Spleen (tissue), 13 donors: ENCODE measurements around the gene C6orf62. TPM values are rescaled to one million over a fixed set of nuclear protein-coding genes. Genes with fewer than 3 reads are reported as not detected.
"Not testable (repeated sequence)": the region's sequence is repeated elsewhere in the genome, so short reads cannot be mapped to it uniquely, and the experiment has no call there.

Source experiments
- DNase-seq: peaks from one replicate; pipeline ENCODE4 v3.0.0-alpha.2; 2020
- H3K27ac ChIP-seq, 8 donors: fragments of 200-600 bp; sonication (generic) in 7 of 8; 1 replicate in 4 of 8; 2 replicates in 4 of 8; pipeline versions ENCODE4 v1.5.0 to v1.8.0; 2016 to 2021; ENCODE audit warnings: inconsistent platforms in 4 of 8, mild to moderate bottlenecking in 4 of 8, moderate library complexity in 1 of 8
- H3K27me3 ChIP-seq, 7 donors: fragments of 200-600 bp; sonication (generic) in 6 of 7; replicated peaks in 1 of 7; 1 replicate in 4 of 7; 2 replicates in 3 of 7; pipeline versions ENCODE4 v1.5.0 to v1.8.0; 2016 to 2021; ENCODE audit warnings: inconsistent platforms in 3 of 7, mild to moderate bottlenecking in 1 of 7
- H3K36me3 ChIP-seq, 6 donors: fragments of 200-600 bp; sonication (generic) in 5 of 6; 1 replicate in 4 of 6; 2 replicates in 2 of 6; pipeline versions ENCODE4 v1.5.0 to v1.8.0; 2016 to 2021; ENCODE audit warnings: inconsistent platforms in 2 of 6
- H3K4me1 ChIP-seq, 6 donors: fragments of 200-600 bp; sonication (generic) in 5 of 6; 1 replicate in 3 of 6; 2 replicates in 3 of 6; pipeline versions ENCODE4 v1.5.0 to v1.8.0; 2016 to 2021; ENCODE audit warnings: inconsistent platforms in 3 of 6
- H3K4me3 ChIP-seq, 8 donors: fragments of 200-600 bp; sonication (generic) in 7 of 8; 1 replicate in 4 of 8; 2 replicates in 4 of 8; pipeline versions ENCODE4 v1.5.0 to v1.8.0; 2016 to 2021; ENCODE audit warnings: inconsistent platforms in 4 of 8, mild to moderate bottlenecking in 4 of 8, moderate library complexity in 2 of 8
- H3K9me3 ChIP-seq, 8 donors: fragments of 200-600 bp; sonication (generic) in 7 of 8; 1 replicate in 4 of 8; 2 replicates in 4 of 8; pipeline versions ENCODE4 v1.5.0 to v1.8.0; 2016 to 2021; ENCODE audit warnings: inconsistent platforms in 4 of 8
- POLR2A ChIP-seq, 3 donors: fragments of 450-650 bp; IDR thresholded peaks; one replicate each; pipeline ENCODE4 v1.5.1; 2017; ENCODE audit warnings: antibody characterized with exemption in 3 of 3, mild to moderate bottlenecking in 1 of 3
- POLR2AphosphoS5 ChIP-seq, 3 donors: sonication (generic); formaldehyde crosslinking; IDR thresholded peaks; one replicate each; pipeline ENCODE4 v1.5.1; 2017; ENCODE audit warnings: antibody characterized with exemption in 3 of 3
- WGBS, 5 donors: extraction: QIAGEN DNeasy Blood & Tissue Kit in 3 of 5; methylation state at CpG; one replicate each; pipeline versions ENCODE4 v1.1.5 to v1.1.7; 2013 to 2018; 5-methylcytosine and 5-hydroxymethylcytosine counted together
- intact Hi-C: fragments of 100-400 bp; cut with DNase I; formaldehyde crosslinking; loops from one replicate; pipeline ENCODE4 v1.15.0; 2023; ENCODE audit warnings: low total_unique reads
- long read RNA-seq, 2 donors: transcript quantifications; one replicate each; lab custom pipeline, GENCODE V29; 2026
- polyA plus RNA-seq, 3 donors: library from polyadenylated mRNA; stranded (reverse); fragments of 200-250 nt; gene quantifications; one replicate each; pipeline ENCODE4 v1.2.1, GENCODE V29; 2013
- total RNA-seq, 7 donors: library from RNA; depleted of rRNA in 3 of 7; stranded (reverse); fragments of >200 nt in 3 of 7; fragmentation: NEBNext Ultra II Directional in 4 of 7; extraction: Animal tissue kit (Norgen Biotek cat#: 25700) in 4 of 7; gene quantifications; one replicate each; pipeline versions ENCODE4 v1.1.0 to v1.2.1, GENCODE V29; 2016 to 2021
- TF ChIP-seq, protein P1 (sequence below), 11 experiments: fragments of 200-600 bp in 7 of 11; fragments of 450-650 bp in 4 of 11; sonication (generic) in 4 of 11; IDR thresholded peaks in 8 of 11; conservative IDR thresholded peaks in 3 of 11; 1 replicate in 7 of 11; 2 replicates in 4 of 11; pipeline versions ENCODE4 v1.4.0 to v1.8.0; 2016 to 2021; ENCODE audit warnings: antibody characterized with exemption in 11 of 11, inconsistent platforms in 4 of 11, mild to moderate bottlenecking in 1 of 11
- donor health status: healthy with polysubstance abuse.
- donor health status: DM: no; HTN: no; CAD: no; lungs with moderate emphysema.
- donor health status: DM: no; HTN: no; CAD: no.
- donor health status: Bipolar disorder and iron deficiency.
- donor health status: healthy.
- donor health status: DM: no; HTN: no; CAD: no.
- donor health status: DM: yes; HTN: yes; CAD: no.

The C6orf62 gene
- 100 to 1,000 TPM; 129 to 193 (median 146) TPM for total RNA-seq
- 10 to 100 TPM; 75.5 to 87.3 (median 78.6) TPM for polyA plus RNA-seq
- long read RNA-seq, donor 1, full-length matches to known transcripts: 111 of 161 reads
- long read RNA-seq, donor 1, partial matches to known transcripts: 50 of 161 reads
- long read RNA-seq, donor 1, other reads (novel, unspliced or antisense): 0 of 161 reads
- long read RNA-seq, donor 2, full-length matches to known transcripts: 110 of 122 reads
- long read RNA-seq, donor 2, partial matches to known transcripts: 12 of 122 reads
- long read RNA-seq, donor 2, other reads (novel, unspliced or antisense): 0 of 122 reads

DNA sequence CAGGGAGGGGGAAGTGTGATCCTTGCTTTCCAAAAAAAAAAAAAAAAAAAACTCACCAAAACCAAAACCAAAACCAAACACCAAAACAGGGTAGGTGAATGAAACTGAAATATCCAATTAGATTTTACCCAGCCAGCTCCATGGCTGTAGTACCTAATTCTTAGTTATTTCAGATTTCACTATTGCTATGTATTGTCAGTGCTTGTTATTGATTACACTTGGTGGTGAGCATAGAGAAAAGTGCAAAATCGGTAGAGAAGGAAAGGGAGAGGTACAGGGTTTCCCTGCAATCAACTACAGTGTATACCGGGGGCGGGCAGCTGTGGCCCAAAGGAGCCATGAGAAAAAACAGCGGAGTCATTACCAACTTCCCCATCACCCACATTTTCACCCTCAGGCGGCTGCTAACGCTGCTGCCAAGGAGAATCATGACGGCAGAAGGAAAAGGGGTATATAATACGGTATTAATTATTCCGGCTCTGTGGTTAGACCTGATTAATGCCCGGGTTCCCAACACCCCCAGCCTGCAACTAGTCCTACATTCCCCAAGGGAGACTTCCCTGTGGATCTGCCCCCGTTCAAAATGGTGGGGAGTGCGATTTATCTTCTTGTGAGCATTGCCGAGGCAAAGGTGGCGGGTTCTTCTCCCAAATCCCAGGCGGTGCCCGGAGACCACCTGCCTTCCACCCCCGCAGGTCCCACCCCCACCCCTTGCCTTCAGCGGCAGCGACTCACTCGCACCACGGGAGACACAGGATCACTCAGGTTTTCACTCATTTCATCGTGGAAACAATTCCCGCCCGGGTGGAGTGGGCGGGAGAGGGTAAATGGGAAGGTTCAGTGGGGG, at the start of gene C6orf62:
Gene C6orf62, minus strand, starts transcription at position 30 of the 847 bp plus-strand sequence. CDS start 486 bp downstream, outside the sequence.
- peak within 1 kb of the TSS; percentile 49 to 83 (median 70) for H3K4me3 ChIP-seq
- no peaks in the 10 kb centered on the region for H3K27me3 ChIP-seq
- peaks cover 0 to 45% (median 25%) of the 10 kb centered on the region in 6 donors for H3K36me3 ChIP-seq
- peak within 1 kb of the TSS; percentile 98 to 100 (median 100) for H3K27ac ChIP-seq
- TF ChIP-seq, protein P1, sequence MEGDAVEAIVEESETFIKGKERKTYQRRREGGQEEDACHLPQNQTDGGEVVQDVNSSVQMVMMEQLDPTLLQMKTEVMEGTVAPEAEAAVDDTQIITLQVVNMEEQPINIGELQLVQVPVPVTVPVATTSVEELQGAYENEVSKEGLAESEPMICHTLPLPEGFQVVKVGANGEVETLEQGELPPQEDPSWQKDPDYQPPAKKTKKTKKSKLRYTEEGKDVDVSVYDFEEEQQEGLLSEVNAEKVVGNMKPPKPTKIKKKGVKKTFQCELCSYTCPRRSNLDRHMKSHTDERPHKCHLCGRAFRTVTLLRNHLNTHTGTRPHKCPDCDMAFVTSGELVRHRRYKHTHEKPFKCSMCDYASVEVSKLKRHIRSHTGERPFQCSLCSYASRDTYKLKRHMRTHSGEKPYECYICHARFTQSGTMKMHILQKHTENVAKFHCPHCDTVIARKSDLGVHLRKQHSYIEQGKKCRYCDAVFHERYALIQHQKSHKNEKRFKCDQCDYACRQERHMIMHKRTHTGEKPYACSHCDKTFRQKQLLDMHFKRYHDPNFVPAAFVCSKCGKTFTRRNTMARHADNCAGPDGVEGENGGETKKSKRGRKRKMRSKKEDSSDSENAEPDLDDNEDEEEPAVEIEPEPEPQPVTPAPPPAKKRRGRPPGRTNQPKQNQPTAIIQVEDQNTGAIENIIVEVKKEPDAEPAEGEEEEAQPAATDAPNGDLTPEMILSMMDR (IDR thresholded peaks at IDR 0.05 in 8 of 11, conservative IDR thresholded peaks at IDR 0.05 in 3 of 11): no peak
- TF ChIP-seq POLR2A (IDR thresholded peaks at IDR 0.05) (no peak), POLR2AphosphoS5 (IDR thresholded peaks at IDR 0.05) (peak in 2 of 3 donors; percentile 25 to 51)
- 0 to 2% (median 0%) methylated on average over 25 of the region's 25 CpGs for WGBS, 5 donors
- peaks cover 34 to 63% (median 59%) of the 10 kb centered on the region in 6 donors for H3K4me1 ChIP-seq
- no peaks in the 10 kb centered on the region for H3K9me3 ChIP-seq
- DNase-seq: peak; percentile 84
- intact Hi-C loops: no loop called here

DNA sequence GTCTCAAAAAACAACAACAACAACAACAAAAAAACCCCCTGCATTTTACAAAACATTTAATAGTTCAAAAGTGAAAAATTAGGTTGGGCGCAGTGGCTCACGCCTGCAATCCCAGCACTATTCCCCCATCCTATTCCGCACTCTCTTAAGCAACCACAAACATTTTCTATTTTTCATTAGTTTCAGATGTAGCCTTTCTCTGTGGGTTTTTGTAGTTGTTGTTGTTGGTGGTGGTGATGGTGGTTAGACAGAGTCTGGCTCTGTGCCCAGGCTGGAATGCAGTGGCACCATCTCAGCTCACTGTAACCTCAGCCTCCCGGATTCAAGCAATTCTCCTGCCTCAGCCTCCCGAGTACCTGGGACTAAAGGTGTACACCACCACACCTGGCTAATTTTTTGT, 49.4 kb upstream of the C6orf62 start:
- DNase-seq: no peak
- no peaks in the 10 kb centered on the region for H3K9me3 ChIP-seq
- no peaks in the 10 kb centered on the region for H3K27me3 ChIP-seq
- no peak overlapping the region for H3K27ac ChIP-seq
- no peak overlapping the region for H3K4me3 ChIP-seq
- 92 to 97% (median 94%) methylated on average over 5 of the region's 5 CpGs for WGBS, 5 donors
- intact Hi-C loops: loop anchor here (5.0 kb wide), 1 partner anchor 186 kb away; no protein-coding TSS in a partner anchor
- TF ChIP-seq POLR2AphosphoS5 (IDR thresholded peaks at IDR 0.05) (no peak), POLR2A (IDR thresholded peaks at IDR 0.05) (no peak)
- TF ChIP-seq, protein P1 (IDR thresholded peaks at IDR 0.05 in 8 of 11, conservative IDR thresholded peaks at IDR 0.05 in 3 of 11): no peak
- peaks cover 0 to 8% (median 1%) of the 10 kb centered on the region in 6 donors for H3K4me1 ChIP-seq
- H3K36me3 ChIP-seq: no peaks in the 10 kb centered on the region

DNA sequence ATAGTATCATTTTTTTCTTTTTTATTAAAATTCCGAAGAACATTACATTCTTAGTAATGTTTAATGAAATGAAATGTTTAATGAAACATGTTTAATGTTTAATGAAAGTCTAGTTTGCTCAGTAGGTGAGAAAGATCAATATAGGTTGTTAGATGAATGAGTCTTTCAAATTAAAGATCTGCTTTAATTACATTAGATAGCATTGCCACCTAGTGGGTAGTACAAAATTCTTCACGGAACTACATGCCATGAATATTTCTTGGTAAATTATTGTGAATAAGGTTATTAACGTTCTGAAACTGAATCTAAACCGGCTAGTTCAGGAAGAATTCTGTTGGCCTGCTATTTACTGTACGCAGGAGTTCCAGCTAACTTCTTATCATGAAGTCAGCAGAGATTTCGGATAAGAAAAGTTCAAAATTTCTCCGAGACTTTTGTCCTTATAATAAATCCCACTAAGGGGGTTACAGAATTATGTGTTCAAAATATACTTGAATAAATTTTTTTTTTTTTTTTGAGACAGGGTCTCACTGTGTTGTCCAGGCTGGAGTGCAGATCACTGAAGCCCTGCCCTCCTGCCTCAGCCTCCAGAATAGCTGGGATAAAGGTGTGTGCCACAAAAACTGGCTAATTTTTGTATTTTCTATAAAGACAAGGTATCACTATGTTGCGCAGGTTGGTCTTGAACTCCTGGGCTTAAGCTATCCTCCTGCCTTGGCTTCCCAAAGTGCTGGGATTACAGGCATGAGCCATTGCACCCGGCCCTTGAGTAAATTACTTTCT, 47.9 kb upstream of the C6orf62 start:
- WGBS, 5 donors: 52 to 61% (median 53%) methylated on average over 9 of the region's 9 CpGs
- intact Hi-C loops: loop anchor here (5.0 kb wide), 1 partner anchor 185 kb away; no protein-coding TSS in a partner anchor
- Histone ChIP-seq H3K4me3 (no peak overlapping the region), H3K36me3 (no peaks in the 10 kb centered on the region), H3K27me3 (no peaks in the 10 kb centered on the region), H3K4me1 (peaks cover 0 to 8% (median 1%) of the 10 kb centered on the region in 6 donors), H3K9me3 (no peaks in the 10 kb centered on the region), H3K27ac (peak overlapping the region in 1 of 8 donors; percentile 13)
- DNase-seq: no peak
- no peak for TF ChIP-seq POLR2A (IDR thresholded peaks at IDR 0.05)
- TF ChIP-seq, protein P1 (IDR thresholded peaks at IDR 0.05 in 8 of 11, conservative IDR thresholded peaks at IDR 0.05 in 3 of 11): peak in 9 of 11 experiments; percentile 20 to 66 (median 54)

DNA sequence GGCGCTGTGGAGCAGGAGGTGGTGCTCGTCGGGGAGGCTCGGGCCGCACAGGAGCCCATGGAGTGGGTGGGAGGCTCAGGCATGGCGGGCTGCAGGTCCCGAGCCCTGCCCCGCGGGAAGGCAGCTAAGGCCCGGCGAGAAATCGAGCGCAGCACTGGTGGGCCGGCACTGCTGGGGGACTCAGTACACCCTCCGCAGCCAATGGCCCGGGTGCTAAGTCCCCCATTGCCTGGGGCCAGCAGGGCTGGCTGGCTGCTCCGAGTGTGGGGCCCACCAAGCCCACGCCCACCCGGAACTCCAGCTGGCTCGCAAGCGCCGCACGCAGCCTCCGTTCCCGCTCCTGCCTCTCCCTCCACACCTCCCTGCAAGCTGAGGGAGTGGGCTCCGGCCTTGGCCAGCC, 47.0 kb upstream of the C6orf62 start:
- H3K27me3 ChIP-seq, H3K4me1 ChIP-seq, H3K9me3 ChIP-seq, H3K27ac ChIP-seq, H3K4me3 ChIP-seq, H3K36me3 ChIP-seq, DNase-seq: not testable (repeated sequence)
- WGBS, 5 donors: 93 to 97% (median 95%) methylated on average over 7 to 25 of the region's 26 CpGs
- intact Hi-C loops: loop anchor here (5.0 kb wide), 1 partner anchor 184 kb away; no protein-coding TSS in a partner anchor

DNA sequence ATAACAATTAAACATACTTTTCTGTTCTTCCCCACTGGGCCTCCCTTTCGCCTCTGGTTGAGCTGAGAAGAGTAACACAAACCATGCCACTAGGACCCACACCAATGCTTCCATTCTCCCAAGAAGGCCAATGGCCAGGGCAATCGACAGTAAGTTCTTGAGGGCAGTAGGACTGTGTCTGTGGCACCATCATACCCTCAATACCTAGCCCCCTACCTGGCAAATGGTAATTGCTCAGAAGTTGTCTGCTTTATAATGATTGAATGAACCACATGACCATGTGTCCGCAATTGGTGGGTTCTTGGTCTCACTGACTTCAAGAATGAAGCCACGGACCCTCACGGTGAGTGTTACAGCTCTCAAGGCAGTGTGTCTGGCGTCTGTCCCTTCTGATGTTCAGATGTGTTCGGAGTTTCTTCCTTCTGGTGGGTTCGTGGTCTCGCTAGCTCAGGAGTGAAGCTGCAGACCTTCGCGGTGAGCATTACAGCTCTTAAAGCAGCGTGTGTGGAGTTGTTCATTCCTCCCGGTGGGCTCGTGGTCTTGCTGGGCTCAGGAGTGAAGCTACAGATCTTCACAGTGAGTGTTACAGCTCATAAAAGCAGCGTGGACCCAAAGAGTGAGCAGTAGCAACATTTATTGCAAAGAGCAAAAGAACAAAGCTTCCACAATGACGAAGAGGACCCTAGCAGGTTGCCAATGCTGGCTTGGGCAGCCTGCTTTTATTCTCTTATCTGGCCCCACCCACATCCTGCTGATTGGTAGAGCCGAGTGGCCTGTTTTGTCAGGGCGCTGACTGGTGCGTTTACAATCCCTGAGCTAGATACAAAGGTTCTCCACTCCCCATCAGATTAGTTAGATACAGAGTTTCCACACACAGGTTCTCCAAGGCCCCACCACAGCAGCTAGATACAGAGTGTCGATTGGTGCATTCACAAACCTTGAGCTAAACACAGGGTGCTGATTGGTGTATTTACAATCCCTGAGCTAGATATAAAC, 46.2 kb upstream of the C6orf62 start:
- not testable (repeated sequence) for H3K27ac ChIP-seq, H3K27me3 ChIP-seq, H3K4me1 ChIP-seq, H3K9me3 ChIP-seq, DNase-seq, H3K4me3 ChIP-seq, H3K36me3 ChIP-seq
- WGBS, 5 donors: 78 to 89% (median 86%) methylated on average over 20 of the region's 20 CpGs
- intact Hi-C loops: loop anchor here (5.0 kb wide), 1 partner anchor 183 kb away; no protein-coding TSS in a partner anchor
